Measurements from ENCODE around the gene ABCA2.
A peak's percentile ranks its signal among the peaks of the same experiment; 100 is the strongest.

ABCA2 gene

DNA sequence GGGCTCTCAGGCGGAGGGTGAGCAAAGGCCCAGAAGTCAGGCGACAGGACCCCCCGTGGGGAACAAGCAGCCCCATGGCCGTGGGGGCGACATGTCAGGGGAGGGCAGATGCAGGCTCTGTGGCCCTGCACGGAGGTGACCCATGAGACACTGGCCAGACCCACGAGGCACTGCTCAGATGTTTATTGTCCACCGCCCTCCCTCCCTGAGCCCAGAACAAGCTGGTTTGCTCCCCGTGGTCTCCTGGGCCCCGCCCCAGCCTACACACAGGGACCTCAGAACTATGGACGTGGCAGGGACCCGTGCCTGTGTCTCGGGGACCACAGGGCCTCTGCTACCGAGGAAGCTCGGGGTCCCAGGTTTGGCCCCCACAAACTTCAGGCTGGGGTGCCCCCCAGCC, 2.0 kb upstream of the ABCA2 start:
- in situ Hi-C loops (cut with MboI; ENCODE audit: low sequenced_read_pairs, unreplicated experiment) = loop anchor here (10.0 kb wide), 1 partner anchor 255 kb away; no protein-coding TSS in a partner anchor
- no peak for DNase-seq (ENCODE audit: low spot score)

DNA sequence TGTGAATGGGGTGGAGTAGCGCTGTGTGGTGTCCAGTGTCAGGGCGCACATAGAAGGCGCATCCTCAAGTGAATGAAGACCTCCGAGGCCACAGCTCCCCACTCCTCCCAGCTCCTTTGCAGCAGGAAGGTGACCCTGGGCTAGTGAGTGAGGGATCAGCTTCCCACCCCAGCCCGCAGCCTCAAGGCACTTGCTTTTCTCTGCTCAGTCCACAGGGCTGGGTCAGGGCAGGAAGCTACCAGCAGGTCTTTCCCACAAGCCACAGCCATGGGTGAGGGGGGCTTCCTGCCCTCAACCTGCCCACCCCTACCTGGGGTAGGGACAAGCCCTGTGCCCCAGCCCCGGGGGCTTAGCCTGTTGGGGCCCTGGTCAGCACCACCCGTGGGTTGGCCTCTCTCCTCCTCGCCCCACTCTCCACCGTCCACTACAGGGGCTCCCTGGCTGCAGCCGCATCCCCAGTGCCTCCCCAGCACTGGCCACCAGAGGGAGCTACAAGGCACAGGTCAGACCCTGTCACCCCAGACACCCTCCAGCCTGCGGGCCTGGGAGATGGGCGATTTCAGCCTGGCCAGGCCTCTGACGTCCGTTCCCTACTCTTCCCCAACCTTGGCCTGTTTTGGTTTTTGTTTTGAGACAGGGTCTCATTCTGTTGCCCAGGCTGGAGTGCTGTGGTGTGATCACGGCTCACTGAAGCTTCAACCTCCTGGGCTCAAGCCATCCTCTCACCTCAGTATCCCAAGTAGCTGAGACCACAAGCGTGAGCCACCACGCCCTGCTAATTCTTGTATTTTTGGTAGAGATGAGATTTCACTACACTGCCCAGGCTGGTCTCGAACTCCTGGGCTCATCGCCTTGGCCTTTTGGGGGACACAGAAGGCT, 1.3 kb upstream of the ABCA2 start:
- peak; percentile 93 for TF ChIP-seq CTCF (IDR thresholded peaks at IDR 0.05; ENCODE audit: borderline replicate concordance, control extremely low read depth, extremely low read depth, insufficient read depth, missing control alignments)
- peak; percentile 86 for DNase-seq (ENCODE audit: low spot score)
- in situ Hi-C loops (cut with MboI; ENCODE audit: low sequenced_read_pairs, unreplicated experiment) = no loop called here

More for the DNA sequence above, 2.0 kb upstream of the ABCA2 start:
- TF ChIP-seq CTCF (IDR thresholded peaks at IDR 0.05; ENCODE audit: borderline replicate concordance, control extremely low read depth, extremely low read depth, insufficient read depth, missing control alignments) = no peak

DNA sequence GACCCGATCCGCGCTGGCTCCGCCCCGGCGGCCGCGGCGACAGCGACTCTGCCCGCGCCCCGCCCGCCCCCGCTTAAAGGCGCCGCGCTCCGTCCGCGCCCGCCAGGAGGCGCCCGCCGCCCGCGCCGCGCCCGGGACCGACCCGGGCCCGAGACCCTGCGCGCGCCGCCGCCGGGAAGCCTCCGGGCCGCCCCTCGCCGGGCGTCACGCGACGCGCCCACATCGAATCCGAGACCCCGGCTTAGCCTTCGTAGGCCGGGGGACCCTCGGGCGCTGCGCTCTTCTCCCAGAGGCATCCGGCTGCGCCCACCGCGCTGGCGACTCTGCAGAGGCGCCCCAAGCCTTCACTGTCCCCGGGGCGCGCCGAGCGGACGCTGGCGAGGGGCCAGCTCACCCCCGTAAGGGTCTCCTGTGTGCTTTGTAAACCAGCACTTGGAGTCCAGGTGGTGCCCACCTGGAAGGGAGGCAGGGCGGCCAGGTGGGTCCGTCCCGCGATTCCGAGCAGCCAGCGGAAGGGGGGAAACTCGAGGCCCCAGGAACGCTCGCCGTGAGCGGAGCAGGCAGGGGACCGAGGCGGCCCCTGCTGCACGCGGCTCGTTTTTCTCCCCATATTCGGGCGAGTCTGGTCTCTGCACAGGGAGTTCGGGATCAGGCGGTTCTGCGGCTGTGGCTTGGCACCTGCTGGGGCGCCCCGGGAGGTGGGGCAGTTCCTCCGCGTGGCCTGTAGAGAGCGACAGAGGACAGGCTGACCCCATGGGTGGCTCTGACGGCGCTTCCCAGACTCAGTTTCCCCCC, 423 bp upstream of the ABCA2 start:
- DNase-seq (ENCODE audit: low spot score) = peak; percentile 84
- in situ Hi-C loops (cut with MboI; ENCODE audit: low sequenced_read_pairs, unreplicated experiment) = no loop called here
- peak; percentile 53 for TF ChIP-seq CTCF (IDR thresholded peaks at IDR 0.05; ENCODE audit: borderline replicate concordance, control extremely low read depth, extremely low read depth, insufficient read depth, missing control alignments)

DNA sequence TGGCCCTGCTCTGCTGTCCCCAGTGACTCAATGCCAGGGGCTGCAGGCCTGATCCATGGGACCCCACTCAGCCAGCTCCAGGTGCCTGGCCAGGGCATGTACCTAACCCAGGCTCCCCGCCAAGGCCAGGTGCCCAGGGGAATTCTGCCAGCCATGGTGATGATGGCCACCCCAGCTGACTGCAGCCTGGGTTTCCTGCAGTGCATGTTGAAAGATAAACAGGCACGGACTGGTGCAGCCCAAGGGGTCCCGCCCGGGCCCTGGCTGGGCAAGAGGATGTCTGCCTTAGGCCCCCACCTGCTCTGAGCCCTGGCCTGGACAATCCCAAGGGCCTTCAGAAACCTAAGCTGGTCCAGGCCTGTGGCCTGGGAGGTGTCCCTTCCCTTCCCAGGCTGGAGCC, 1.2 kb downstream of the ABCA2 start:
- DNase-seq (ENCODE audit: low spot score) = no peak
- TF ChIP-seq CTCF (IDR thresholded peaks at IDR 0.05; ENCODE audit: borderline replicate concordance, control extremely low read depth, extremely low read depth, insufficient read depth, missing control alignments) = no peak
- in situ Hi-C loops (cut with MboI; ENCODE audit: low sequenced_read_pairs, unreplicated experiment) = no loop called here

DNA sequence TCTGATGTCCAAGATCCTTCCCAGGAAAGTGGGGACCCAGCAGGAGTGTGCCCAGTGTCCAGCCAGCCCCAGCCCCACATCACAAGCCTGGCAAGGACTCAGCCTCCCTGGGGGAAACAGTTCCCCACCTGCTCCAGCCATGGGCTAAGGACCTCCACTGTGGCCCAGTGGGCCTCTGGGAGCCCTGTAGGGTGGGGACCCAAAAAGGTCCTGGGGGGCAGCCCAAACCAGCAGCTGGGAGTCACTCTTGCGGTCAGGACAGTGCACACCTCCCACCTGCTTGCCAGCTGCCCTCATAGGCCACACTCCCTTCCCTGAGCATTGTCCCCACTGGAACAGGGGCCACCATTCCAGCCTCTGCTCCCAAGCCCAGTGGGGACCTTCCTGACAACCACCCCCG, 1.7 kb downstream of the ABCA2 start:
- DNase-seq (ENCODE audit: low spot score) = no peak
- no peak for TF ChIP-seq CTCF (IDR thresholded peaks at IDR 0.05; ENCODE audit: borderline replicate concordance, control extremely low read depth, extremely low read depth, insufficient read depth, missing control alignments)
- in situ Hi-C loops (cut with MboI; ENCODE audit: low sequenced_read_pairs, unreplicated experiment) = no loop called here

DNA sequence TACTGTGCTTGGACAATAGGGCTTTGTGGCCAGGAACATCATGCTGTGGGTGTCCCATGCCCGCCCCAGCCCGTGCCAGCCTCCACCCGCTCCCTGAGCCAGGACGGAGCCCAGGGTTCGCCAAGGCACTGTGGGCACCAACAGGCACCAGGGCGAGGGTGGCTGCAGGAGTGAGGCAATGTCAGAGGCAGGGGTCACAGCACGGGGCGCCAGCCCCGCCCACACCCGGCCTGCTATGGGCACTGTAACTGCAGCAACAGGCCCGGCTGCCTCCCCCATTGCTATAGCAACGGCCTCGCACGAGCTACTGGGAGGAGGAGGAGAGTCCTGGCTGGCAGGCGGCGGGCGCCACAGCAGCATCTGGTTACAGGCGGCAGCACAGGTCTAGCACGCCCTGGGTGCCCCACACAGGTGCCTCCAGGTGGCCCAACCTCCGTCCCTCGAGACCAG, 2.5 kb downstream of the ABCA2 start:
- in situ Hi-C loops (cut with MboI; ENCODE audit: low sequenced_read_pairs, unreplicated experiment) = no loop called here
- TF ChIP-seq CTCF (IDR thresholded peaks at IDR 0.05; ENCODE audit: borderline replicate concordance, control extremely low read depth, extremely low read depth, insufficient read depth, missing control alignments) = no peak
- DNase-seq (ENCODE audit: low spot score) = no peak
